A673 (cell line): ENCODE measurements around the gene PPM1E. TPM values are rescaled to one million over a fixed set of nuclear protein-coding genes. Genes with fewer than 3 reads are reported as not detected.

ENCODE experiments used
- BruUV-seq: library from RNA; stranded (reverse); fragments of 400-500 nt; replicated peaks from 2 replicates; lab custom pipeline; 2021; lab: Mats Ljungman, UMichigan
- CTCF ChIA-PET: fragments of 300-600 bp; sonication (Branson Sonifier 250); formaldehyde crosslinking; loops from one replicate; lab custom pipeline; 2022; ENCODE audit warnings: antibody characterized with exemption; lab: Charles Lee
- POLR2A ChIA-PET: fragments of 300-600 bp; sonication (Branson Sonifier 250); formaldehyde crosslinking; loops from one replicate; lab custom pipeline; 2022; ENCODE audit warnings: antibody characterized with exemption; ENCODE audit not compliant: low non-redundant PET; lab: Charles Lee
- DNase-seq: peaks from one replicate; pipeline ENCODE4 v3.0.0-alpha.2; 2015; ENCODE audit warnings: low spot score
- H3K27ac ChIP-seq: fragments of 200-600 bp; sonication (generic); 2 replicates; pipeline ENCODE4 v1.5.1; 2016; ENCODE audit warnings: mixed run types, low read depth, mild to moderate bottlenecking, mixed read lengths, antibody characterized with exemption, low read length; ENCODE audit not compliant: poor library complexity, severe bottlenecking
- H3K27me3 ChIP-seq: fragments of 200-600 bp; sonication (generic); replicated peaks from 2 replicates; pipeline ENCODE4 v1.6.1; 2017; ENCODE audit warnings: mixed run types, low read depth, mild to moderate bottlenecking, mixed read lengths, antibody characterized with exemption, low read length; ENCODE audit not compliant: insufficient read depth, poor library complexity
- H3K36me3 ChIP-seq: fragments of 200-600 bp; sonication (generic); 2 replicates; pipeline ENCODE4 v1.6.1; 2016; ENCODE audit warnings: mixed run types, mild to moderate bottlenecking, mixed read lengths, antibody characterized with exemption, low read length; ENCODE audit not compliant: insufficient read depth, poor library complexity, severe bottlenecking
- H3K4me1 ChIP-seq: fragments of 200-600 bp; sonication (generic); 2 replicates; pipeline ENCODE4 v1.6.1; 2017; ENCODE audit warnings: mixed run types, mild to moderate bottlenecking, mixed read lengths, antibody characterized with exemption, low read length; ENCODE audit not compliant: insufficient read depth, poor library complexity, severe bottlenecking
- H3K4me3 ChIP-seq: fragments of 200-600 bp; sonication (generic); 2 replicates; pipeline ENCODE4 v1.5.1; 2016; ENCODE audit warnings: low read depth, mixed run types, mild to moderate bottlenecking, mixed read lengths, low read length; ENCODE audit not compliant: poor library complexity, severe bottlenecking
- H3K9me3 ChIP-seq: fragments of 200-600 bp; sonication (generic); 2 replicates; pipeline ENCODE4 v1.6.1; 2016; ENCODE audit warnings: mixed run types, low read depth, mild to moderate bottlenecking, mixed read lengths, antibody characterized with exemption, low read length; ENCODE audit not compliant: poor library complexity, severe bottlenecking
- CTCF ChIP-seq: fragments of 300-800, 200-600 bp; sonication (generic); conservative IDR thresholded peaks from 2 replicates; pipeline ENCODE4 v1.5.1; 2017; ENCODE audit warnings: low read depth, mild to moderate bottlenecking, antibody characterized with exemption, low read length, moderate library complexity, mixed read lengths
- EZH2 ChIP-seq: fragments of 200-600 bp; sonication (generic); IDR thresholded peaks from 2 replicates; pipeline ENCODE4 v1.6.1; 2017; ENCODE audit warnings: borderline replicate concordance, low read depth, mild to moderate bottlenecking, mixed read lengths, antibody characterized with exemption, low read length; ENCODE audit not compliant: poor library complexity, severe bottlenecking
- intact Hi-C: fragments of 100-400 bp; cut with micrococcal nuclease; formaldehyde crosslinking; loops from one replicate; pipeline ENCODE4 v1.10.0; 2022; ENCODE audit not compliant: unreplicated experiment
- total RNA-seq: library from RNA; stranded (reverse); gene quantifications from 2 replicates; pipeline ENCODE4 v1.2.3, GENCODE V29; 2021

PPM1E gene
- total RNA-seq, 1 experiment from 2014 or later = 6.0 TPM

- DNase-seq = no peak
- ChIA-PET CTCF (interaction anchor here (0.7 kb wide), 1 partner anchor 250 kb away, joined by 5 read pairs; no protein-coding TSS in a partner anchor), POLR2A (no interaction called here)
- Histone ChIP-seq H3K4me1 (no peaks in the 10 kb centered on the region), H3K36me3 (no peaks in the 10 kb centered on the region), H3K9me3 (no peaks in the 10 kb centered on the region), H3K4me3 (no peak overlapping the region), H3K27me3 (no peaks in the 10 kb centered on the region), H3K27ac (no peak overlapping the region)
- BruUV-seq = no TSS peak
- intact Hi-C loops = no loop called here
- TF ChIP-seq CTCF (no peak), EZH2 (no peak)
Observed at GRCh38 chr17:58823051-58823525, 67.4 kb downstream of the PPM1E start.

GRCh38 chr17:58829172-58829637 is 73.6 kb downstream of the PPM1E start:
- Histone ChIP-seq H3K4me1 (no peaks in the 10 kb centered on the region), H3K9me3 (no peaks in the 10 kb centered on the region), H3K27ac (no peak overlapping the region), H3K36me3 (no peaks in the 10 kb centered on the region), H3K27me3 (no peaks in the 10 kb centered on the region), H3K4me3 (no peak overlapping the region)
- no peak for TF ChIP-seq CTCF
- no peak for TF ChIP-seq EZH2
- ChIA-PET POLR2A (no interaction called here), CTCF (no interaction called here)
- no TSS peak for BruUV-seq
- intact Hi-C loops = no loop called here
- DNase-seq = no peak

- no TSS peak for BruUV-seq
- CTCF ChIA-PET = interaction anchor here (0.6 kb wide), 1 partner anchor 172 kb away, joined by 4 read pairs; no protein-coding TSS in a partner anchor
Observed at GRCh38 chr17:58831780-58832179, 76.1 kb downstream of the PPM1E start.

More at GRCh38 chr17:58831780-58832179, 76.1 kb downstream of the PPM1E start:
- H3K4me3 ChIP-seq = no peak overlapping the region
- POLR2A ChIA-PET = no interaction called here
- no peaks in the 10 kb centered on the region for H3K27me3 ChIP-seq
- no peaks in the 10 kb centered on the region for H3K4me1 ChIP-seq
- TF ChIP-seq CTCF = no peak
- no peak for TF ChIP-seq EZH2
- no peaks in the 10 kb centered on the region for H3K9me3 ChIP-seq
- H3K36me3 ChIP-seq = no peaks in the 10 kb centered on the region
- DNase-seq = no peak
- H3K27ac ChIP-seq = no peak overlapping the region
- intact Hi-C loops = no loop called here
